Vagina (tissue), 2 donors: ENCODE measurements around the gene UST.

ENCODE experiments used
- CTCF ChIP-seq, 3 experiments: fragments of 450-650 bp in 2 of 3; fragments of 200-600 bp in 1 of 3; sonication (generic) in 1 of 3; IDR thresholded peaks; one replicate each; pipeline ENCODE4 v1.5.1; 2017 to 2019; ENCODE audit warnings: antibody characterized with exemption in 3 of 3, mild to moderate bottlenecking in 2 of 3, moderate library complexity in 2 of 3
- POLR2A ChIP-seq, 2 donors: fragments of 450-650 bp; IDR thresholded peaks; one replicate each; pipeline ENCODE4 v1.6.1; 2017; ENCODE audit warnings: antibody characterized with exemption in 2 of 2, mild to moderate bottlenecking in 2 of 2, moderate library complexity in 2 of 2
- POLR2AphosphoS5 ChIP-seq, 2 donors: sonication (generic); formaldehyde crosslinking; IDR thresholded peaks; one replicate each; pipeline ENCODE4 v1.9.0; 2017; ENCODE audit warnings: antibody characterized with exemption in 2 of 2, mild to moderate bottlenecking in 2 of 2, low read depth in 1 of 2; ENCODE audit not compliant: insufficient read depth in 1 of 2

DNA sequence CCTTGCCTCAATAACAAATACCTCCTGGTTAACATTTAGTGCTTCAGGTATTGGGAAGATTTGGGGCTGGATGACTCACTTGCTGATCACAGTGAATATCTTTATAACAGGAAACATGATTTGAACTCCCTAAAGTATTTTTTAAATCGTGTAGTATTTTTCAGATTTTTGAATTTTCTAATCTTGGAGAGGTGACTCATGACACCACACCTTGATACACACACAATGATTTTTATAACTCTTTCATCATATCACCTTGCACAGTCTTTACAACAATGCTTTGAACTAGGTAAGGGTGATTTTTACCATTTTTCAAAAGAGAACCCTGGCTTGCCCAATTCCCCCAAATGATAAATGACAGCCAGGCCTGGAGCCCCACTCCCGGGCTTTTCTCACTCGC lies 273.5 kb downstream of the UST start:
- no peak for TF ChIP-seq CTCF (IDR thresholded peaks at IDR 0.05)
- no peak for TF ChIP-seq POLR2AphosphoS5 (IDR thresholded peaks at IDR 0.05; ENCODE audit: insufficient read depth in 1 of 2, low read depth in 1 of 2)
- TF ChIP-seq POLR2A (IDR thresholded peaks at IDR 0.05), result no peak
